AG09309 (cell line): Measurements from ENCODE around the gene TJP2.
"Not testable (repeated sequence)": the region's sequence is repeated elsewhere in the genome, so short reads cannot be mapped to it uniquely, and the experiment has no call there.

ENCODE experiments used
- DNase-seq: peaks from one replicate; pipeline ENCODE4 v3.0.0-alpha.2; 2010; ENCODE audit warnings: low read depth
- H3K4me3 ChIP-seq: 2 replicates; pipeline ENCODE4 v1.5.1; 2011; ENCODE audit warnings: mild to moderate bottlenecking, low read depth, low read length, moderate library complexity; ENCODE audit not compliant: control insufficient read depth
- TF ChIP-seq, protein P1 (sequence below): IDR thresholded peaks from 2 replicates; pipeline ENCODE4 v1.5.1; 2011; ENCODE audit warnings: mild to moderate bottlenecking, low read depth, low read length, inconsistent platforms; ENCODE audit not compliant: insufficient read depth, control insufficient read depth; ENCODE audit errors: missing control alignments

TJP2 gene

DNA sequence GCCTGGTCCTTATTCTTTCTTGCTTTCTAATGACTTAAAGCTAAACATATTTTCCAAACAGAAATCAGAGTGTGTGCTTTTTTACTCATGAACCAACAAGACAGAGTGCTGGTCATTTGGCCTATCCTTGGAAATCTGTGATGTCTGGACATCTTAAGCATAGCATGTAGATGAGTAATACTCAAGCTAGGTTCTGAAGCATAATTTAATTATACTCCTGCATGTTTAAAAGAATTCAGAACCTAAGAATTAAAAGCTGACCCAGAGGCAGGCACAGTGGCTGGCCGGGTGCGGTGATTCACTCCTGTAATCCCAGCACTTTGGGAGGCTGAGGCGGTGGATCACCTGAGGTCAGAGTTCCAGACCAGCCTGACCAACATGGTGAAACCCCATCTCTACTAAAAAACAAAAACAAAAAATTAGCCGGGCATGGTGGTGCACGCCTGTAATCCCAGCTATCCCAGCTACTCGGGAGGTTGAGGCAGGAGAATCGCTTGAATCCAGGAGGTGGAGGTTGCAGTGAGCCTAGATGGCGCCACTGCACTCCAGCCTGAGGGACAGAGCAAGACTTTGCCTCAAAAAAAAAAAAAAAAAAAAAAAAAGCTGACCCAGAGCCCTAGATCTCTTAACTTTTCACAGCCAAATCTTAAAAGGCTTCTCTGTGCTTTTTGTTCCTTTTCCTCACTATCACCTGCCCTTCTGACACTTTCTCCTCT is 16.2 kb upstream of the TJP2 start:
- no peak overlapping the region for H3K4me3 ChIP-seq
- DNase-seq: no peak
- TF ChIP-seq, protein P1, sequence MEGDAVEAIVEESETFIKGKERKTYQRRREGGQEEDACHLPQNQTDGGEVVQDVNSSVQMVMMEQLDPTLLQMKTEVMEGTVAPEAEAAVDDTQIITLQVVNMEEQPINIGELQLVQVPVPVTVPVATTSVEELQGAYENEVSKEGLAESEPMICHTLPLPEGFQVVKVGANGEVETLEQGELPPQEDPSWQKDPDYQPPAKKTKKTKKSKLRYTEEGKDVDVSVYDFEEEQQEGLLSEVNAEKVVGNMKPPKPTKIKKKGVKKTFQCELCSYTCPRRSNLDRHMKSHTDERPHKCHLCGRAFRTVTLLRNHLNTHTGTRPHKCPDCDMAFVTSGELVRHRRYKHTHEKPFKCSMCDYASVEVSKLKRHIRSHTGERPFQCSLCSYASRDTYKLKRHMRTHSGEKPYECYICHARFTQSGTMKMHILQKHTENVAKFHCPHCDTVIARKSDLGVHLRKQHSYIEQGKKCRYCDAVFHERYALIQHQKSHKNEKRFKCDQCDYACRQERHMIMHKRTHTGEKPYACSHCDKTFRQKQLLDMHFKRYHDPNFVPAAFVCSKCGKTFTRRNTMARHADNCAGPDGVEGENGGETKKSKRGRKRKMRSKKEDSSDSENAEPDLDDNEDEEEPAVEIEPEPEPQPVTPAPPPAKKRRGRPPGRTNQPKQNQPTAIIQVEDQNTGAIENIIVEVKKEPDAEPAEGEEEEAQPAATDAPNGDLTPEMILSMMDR: peak; percentile 33

DNA sequence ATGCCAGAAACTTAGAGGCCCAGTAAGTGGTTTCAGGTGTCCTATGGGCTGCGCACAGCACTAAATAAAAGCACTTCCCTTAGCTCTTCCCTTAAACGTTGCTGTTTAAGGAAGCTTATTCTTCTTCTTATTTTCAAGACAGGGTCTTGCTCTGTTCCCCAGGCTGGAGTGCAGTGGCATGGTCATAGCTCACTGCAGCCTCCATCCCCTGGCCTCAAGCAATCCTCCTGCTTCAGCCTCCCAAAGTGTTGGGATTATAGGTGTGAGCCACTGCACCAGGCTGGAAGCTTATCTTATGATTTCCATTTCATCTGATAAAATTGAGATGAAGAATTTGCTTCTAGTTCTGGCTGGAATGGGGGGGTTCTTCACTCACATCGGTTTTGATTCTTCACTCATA is 15.6 kb upstream of the TJP2 start:
- TF ChIP-seq, protein P1: no peak
- DNase-seq: no peak
- no peak overlapping the region for H3K4me3 ChIP-seq

DNA sequence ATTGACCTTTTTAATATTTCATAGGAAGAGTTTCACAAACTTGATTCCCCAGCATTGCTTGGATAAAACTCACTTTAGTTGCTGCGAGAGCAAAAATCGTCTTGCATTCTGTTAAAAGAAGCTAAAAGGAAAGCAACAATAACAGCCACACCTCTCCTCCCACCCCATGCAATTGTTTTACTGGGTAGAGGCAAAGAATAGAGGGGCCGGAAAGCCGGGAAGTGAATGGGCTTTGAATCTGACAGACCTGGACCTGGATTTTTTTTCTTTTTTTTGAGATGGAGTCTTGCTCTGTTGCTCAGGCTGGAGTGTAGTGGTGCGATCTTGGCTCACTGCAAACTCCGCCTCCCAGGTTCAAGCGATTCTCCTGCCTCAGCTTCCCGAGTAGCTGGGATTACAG is 9.5 kb upstream of the TJP2 start:
- not testable (repeated sequence) for DNase-seq, H3K4me3 ChIP-seq

DNA sequence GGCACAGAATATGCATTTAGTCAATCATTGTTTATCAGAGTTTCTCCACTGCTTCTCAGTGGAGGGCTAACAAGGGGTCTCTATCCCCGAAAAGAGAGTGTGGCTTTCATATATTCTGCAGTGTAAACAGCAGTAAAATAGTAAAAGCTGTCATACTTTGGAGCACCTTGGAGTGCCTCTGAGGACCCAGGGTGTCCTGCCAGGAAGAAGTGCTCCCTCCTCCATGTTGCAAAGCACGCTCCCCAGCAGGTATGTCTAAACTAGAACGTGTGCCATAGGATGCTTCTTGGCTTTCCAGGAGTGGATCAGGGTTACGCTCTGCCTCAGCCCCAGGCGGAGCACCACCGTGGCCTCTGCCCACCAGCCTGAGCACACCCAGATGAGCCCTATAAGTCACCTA is 8.5 kb upstream of the TJP2 start:
- H3K4me3 ChIP-seq: no peak overlapping the region
- no peak for DNase-seq
- TF ChIP-seq, protein P1: no peak

DNA sequence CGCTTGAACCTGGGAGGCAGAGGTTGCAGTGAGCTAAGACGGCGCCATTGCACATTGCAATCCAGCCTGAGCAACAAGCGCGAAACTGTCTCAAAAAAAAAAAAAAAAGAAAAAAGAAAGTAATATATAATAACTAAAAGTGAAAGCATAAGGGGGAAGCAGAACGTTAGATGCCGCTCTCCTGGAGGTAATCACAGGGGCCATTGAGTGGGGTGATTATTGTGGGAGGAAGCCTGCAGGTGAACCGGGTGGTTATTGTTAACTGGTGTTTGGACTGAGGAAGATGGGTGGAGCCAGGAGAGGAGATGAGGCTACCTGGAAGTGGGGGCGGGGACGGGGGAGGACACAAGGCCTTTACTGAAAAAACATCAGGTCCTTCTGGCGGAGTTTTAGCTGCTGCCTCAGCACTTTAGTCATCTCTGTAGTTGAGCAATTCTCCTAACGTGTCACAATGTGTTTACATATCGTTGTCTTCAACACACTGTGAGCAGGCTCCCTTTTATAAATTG is 5.3 kb upstream of the TJP2 start:
- no peak for DNase-seq
- TF ChIP-seq, protein P1: no peak
- no peak overlapping the region for H3K4me3 ChIP-seq

DNA sequence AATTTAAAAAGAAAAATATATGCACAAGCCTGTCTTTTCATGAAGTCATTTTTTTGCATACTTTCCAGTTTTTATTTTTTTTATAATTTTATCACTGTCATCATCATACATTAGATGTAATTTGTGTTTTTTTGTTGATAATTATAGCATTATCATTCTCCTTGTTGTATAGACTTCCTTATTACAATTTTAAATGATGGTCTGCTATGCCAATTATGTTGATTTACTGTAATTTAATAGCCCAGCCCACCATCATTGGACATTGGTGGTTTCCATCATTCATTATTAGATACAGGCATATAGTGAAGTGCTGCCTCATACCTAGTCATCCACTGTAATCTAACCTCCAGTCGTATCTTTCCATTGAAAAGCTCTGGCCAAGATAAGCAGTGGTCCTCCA is 3.8 kb upstream of the TJP2 start:
- TF ChIP-seq, protein P1: no peak
- DNase-seq: no peak
- H3K4me3 ChIP-seq: no peak overlapping the region

DNA sequence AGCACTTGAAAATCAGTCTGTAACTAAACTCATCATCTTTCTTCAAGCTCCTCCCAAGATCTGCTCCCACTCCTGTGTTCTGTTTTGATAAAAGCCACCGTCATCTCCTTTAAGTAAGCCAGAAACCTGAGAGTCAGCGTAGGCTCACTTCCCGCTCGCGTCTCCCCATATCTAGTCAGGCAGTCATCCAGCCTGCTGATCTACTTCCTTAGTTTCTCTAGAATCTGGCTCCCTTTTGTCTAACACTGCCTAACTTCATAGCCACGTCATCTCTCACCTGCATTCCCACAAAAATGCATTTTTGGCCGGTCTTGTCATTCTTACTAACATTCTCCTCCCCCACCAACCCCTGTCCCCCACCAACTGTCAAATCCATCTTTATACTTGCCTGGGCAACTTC is 3.0 kb upstream of the TJP2 start:
- no peak overlapping the region for H3K4me3 ChIP-seq
- DNase-seq: no peak
- TF ChIP-seq, protein P1: no peak
